IPS-15b (cell line): Measurements from ENCODE around the gene DIS3L2.

Source experiments
- H3K27me3 ChIP-seq: one replicate; pipeline ENCODE4 v1.6.1; 2013; ENCODE audit warnings: low read length; ENCODE audit not compliant: control insufficient read depth, insufficient read depth
- H3K36me3 ChIP-seq: one replicate; pipeline ENCODE4 v1.6.1; 2013; ENCODE audit warnings: low read length; ENCODE audit not compliant: control insufficient read depth, insufficient read depth
- H3K4me1 ChIP-seq: one replicate; pipeline ENCODE4 v1.6.1; 2013; ENCODE audit warnings: mild to moderate bottlenecking, low read length; ENCODE audit not compliant: control insufficient read depth, insufficient read depth
- H3K4me3 ChIP-seq: one replicate; pipeline ENCODE4 v1.5.1; 2013; ENCODE audit warnings: low read depth, low read length
- H3K9ac ChIP-seq: one replicate; pipeline ENCODE4 v1.6.1; 2013; ENCODE audit warnings: low read depth, mild to moderate bottlenecking, low read length
- H3K9me3 ChIP-seq: one replicate; pipeline ENCODE4 v1.6.1; 2013; ENCODE audit warnings: mild to moderate bottlenecking, low read length; ENCODE audit not compliant: control insufficient read depth, insufficient read depth

DIS3L2 gene

GRCh38 chr2:232234922-232235615 is 273.6 kb downstream of the DIS3L2 start:
- Histone ChIP-seq H3K4me1 (peaks cover 16% of the 10 kb centered on the region), H3K36me3 (no peaks in the 10 kb centered on the region), H3K9me3 (no peaks in the 10 kb centered on the region), H3K27me3 (no peaks in the 10 kb centered on the region), H3K4me3 (no peak overlapping the region), H3K9ac (no peak overlapping the region)

- no peaks in the 10 kb centered on the region for H3K27me3 ChIP-seq
- H3K4me3 ChIP-seq, result no peak overlapping the region
- H3K9me3 ChIP-seq, result no peaks in the 10 kb centered on the region
- H3K9ac ChIP-seq, result no peak overlapping the region
- H3K4me1 ChIP-seq, result peaks cover 16% of the 10 kb centered on the region
- H3K36me3 ChIP-seq, result no peaks in the 10 kb centered on the region
Measured at GRCh38 chr2:232235716-232236115, 274.2 kb downstream of the DIS3L2 start.

DNA sequence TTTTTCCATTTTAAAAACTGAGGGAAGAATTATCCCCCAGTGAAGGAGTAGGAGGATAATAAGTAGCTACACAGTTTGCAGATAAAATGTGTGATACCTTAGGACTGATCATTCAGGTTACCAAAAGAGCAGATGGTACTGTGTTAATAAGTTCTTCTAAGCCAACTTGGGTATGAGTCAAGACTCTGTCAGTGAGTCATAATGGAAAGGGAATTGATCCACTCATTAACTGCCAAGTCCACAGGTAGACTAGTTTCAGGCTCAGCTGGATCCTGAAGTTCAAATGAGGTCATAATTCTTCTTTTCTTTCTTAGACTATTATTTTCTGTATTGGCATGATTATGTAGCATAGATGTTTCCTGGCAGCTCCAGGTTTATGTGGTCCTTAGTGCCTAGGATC is 274.7 kb downstream of the DIS3L2 start:
- peaks cover 11% of the 10 kb centered on the region for H3K4me1 ChIP-seq
- no peaks in the 10 kb centered on the region for H3K27me3 ChIP-seq
- no peaks in the 10 kb centered on the region for H3K9me3 ChIP-seq
- H3K9ac ChIP-seq, result no peak overlapping the region
- no peaks in the 10 kb centered on the region for H3K36me3 ChIP-seq
- no peak overlapping the region for H3K4me3 ChIP-seq

- H3K36me3 ChIP-seq, result no peaks in the 10 kb centered on the region
- peaks cover 4% of the 10 kb centered on the region for H3K4me1 ChIP-seq
- no peak overlapping the region for H3K4me3 ChIP-seq
- no peaks in the 10 kb centered on the region for H3K27me3 ChIP-seq
- no peaks in the 10 kb centered on the region for H3K9me3 ChIP-seq
- no peak overlapping the region for H3K9ac ChIP-seq
Measured at GRCh38 chr2:232237464-232237863, 276.0 kb downstream of the DIS3L2 start.

DNA sequence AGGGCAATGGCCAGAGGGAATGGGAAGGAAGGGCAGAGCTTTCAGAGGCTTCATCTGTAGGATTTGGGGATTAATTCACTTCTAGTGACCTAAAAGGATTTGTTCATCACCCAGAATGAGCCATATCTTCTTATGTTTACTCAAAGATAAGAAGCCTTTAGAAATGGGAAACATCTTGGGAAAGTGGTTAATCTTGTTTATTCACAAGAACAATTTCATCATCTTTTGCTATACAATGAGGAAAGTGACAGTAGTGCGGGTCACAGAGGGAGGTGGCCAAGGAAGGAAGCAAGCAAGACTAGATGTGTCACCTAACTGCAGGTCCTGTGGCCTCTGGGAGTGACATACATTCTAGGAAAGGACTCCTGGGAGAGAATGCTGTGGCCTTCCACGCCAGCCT is 276.6 kb downstream of the DIS3L2 start:
- Histone ChIP-seq H3K4me3 (no peak overlapping the region), H3K9ac (no peak overlapping the region), H3K27me3 (no peaks in the 10 kb centered on the region), H3K36me3 (no peaks in the 10 kb centered on the region), H3K9me3 (no peaks in the 10 kb centered on the region), H3K4me1 (peaks cover 4% of the 10 kb centered on the region)

GRCh38 chr2:232238596-232238995 is 277.1 kb downstream of the DIS3L2 start:
- Histone ChIP-seq H3K36me3 (no peaks in the 10 kb centered on the region), H3K9me3 (no peaks in the 10 kb centered on the region), H3K4me1 (peaks cover 4% of the 10 kb centered on the region), H3K4me3 (no peak overlapping the region), H3K27me3 (no peaks in the 10 kb centered on the region), H3K9ac (no peak overlapping the region)

- H3K9me3 ChIP-seq, result no peaks in the 10 kb centered on the region
- no peaks in the 10 kb centered on the region for H3K27me3 ChIP-seq
- H3K36me3 ChIP-seq, result no peaks in the 10 kb centered on the region
- peaks cover 4% of the 10 kb centered on the region for H3K4me1 ChIP-seq
- H3K9ac ChIP-seq, result no peak overlapping the region
- no peak overlapping the region for H3K4me3 ChIP-seq
Measured at GRCh38 chr2:232239951-232240681, 278.6 kb downstream of the DIS3L2 start.

- H3K9ac ChIP-seq, result no peak overlapping the region
- H3K9me3 ChIP-seq, result no peaks in the 10 kb centered on the region
- H3K4me3 ChIP-seq, result no peak overlapping the region
- H3K36me3 ChIP-seq, result no peaks in the 10 kb centered on the region
- no peaks in the 10 kb centered on the region for H3K27me3 ChIP-seq
- peaks cover 4% of the 10 kb centered on the region for H3K4me1 ChIP-seq
Measured at GRCh38 chr2:232240906-232241305, 279.4 kb downstream of the DIS3L2 start.

GRCh38 chr2:232242316-232242715 is 280.8 kb downstream of the DIS3L2 start:
- Histone ChIP-seq H3K9ac (no peak overlapping the region), H3K4me1 (no peaks in the 10 kb centered on the region), H3K36me3 (no peaks in the 10 kb centered on the region), H3K9me3 (no peaks in the 10 kb centered on the region), H3K27me3 (no peaks in the 10 kb centered on the region), H3K4me3 (no peak overlapping the region)

DNA sequence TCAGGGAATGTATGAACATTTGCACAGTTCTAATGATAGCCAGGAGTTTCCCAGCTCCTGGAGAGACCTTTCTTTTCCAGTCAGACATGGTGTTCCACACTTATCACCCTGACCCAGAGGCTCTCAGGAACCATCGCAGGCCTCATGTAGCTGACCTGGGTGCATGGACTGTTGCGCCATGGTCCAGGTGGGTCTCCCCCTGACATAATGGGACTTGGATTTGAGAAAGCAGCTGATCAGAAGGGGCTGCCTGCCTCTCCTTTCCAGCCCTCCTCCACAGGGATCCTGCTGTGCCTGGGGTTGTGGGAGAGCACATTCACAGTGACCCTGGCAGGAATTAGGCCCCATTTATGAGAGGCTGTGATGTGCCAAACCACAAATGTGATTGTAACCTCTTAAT is 283.6 kb downstream of the DIS3L2 start:
- H3K27me3 ChIP-seq, result no peaks in the 10 kb centered on the region
- H3K4me1 ChIP-seq, result no peaks in the 10 kb centered on the region
- no peaks in the 10 kb centered on the region for H3K36me3 ChIP-seq
- H3K9me3 ChIP-seq, result no peaks in the 10 kb centered on the region
- H3K9ac ChIP-seq, result no peak overlapping the region
- H3K4me3 ChIP-seq, result no peak overlapping the region

DNA sequence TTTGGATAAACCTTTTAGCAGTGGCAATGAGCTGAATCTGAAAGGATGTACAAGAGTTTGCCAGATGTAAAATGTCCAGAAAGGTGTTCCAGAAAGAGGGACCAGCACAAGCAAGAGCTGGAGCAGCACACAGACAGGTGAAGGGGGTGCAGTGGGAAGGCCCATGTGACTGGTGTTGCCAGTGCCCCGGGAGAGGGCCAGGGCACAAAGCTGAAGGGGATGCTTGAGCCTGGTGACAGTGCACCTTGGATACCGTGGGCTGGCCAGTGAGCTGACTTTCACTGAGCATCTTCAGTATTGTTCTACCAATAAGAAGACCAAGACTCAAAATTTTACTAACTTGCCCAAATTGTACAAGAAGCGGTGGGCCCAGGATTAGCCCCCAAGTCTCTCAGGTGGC is 284.7 kb downstream of the DIS3L2 start:
- no peaks in the 10 kb centered on the region for H3K9me3 ChIP-seq
- no peaks in the 10 kb centered on the region for H3K36me3 ChIP-seq
- H3K4me3 ChIP-seq, result no peak overlapping the region
- H3K9ac ChIP-seq, result no peak overlapping the region
- H3K27me3 ChIP-seq, result no peaks in the 10 kb centered on the region
- H3K4me1 ChIP-seq, result no peaks in the 10 kb centered on the region

- Histone ChIP-seq H3K36me3 (no peaks in the 10 kb centered on the region), H3K9me3 (no peaks in the 10 kb centered on the region), H3K4me3 (no peak overlapping the region), H3K4me1 (no peaks in the 10 kb centered on the region), H3K9ac (no peak overlapping the region), H3K27me3 (no peaks in the 10 kb centered on the region)
Measured at GRCh38 chr2:232249096-232249495, 287.6 kb downstream of the DIS3L2 start.
